Tibial nerve (tissue), 4 donors: ENCODE results near the gene HMCN2. TPM values are rescaled to one million over a fixed set of nuclear protein-coding genes. Genes with fewer than 3 reads are reported as not detected.
"Not testable (repeated sequence)": the region's sequence is repeated elsewhere in the genome, so short reads cannot be mapped to it uniquely, and the experiment has no call there.

Experiments
- DNase-seq, 2 donors: peaks; one replicate each; pipeline ENCODE4 v3.0.0-alpha.2; 2019; ENCODE audit warnings: low spot score in 2 of 2
- H3K27ac ChIP-seq, 4 donors: fragments of 200-600 bp; sonication (generic) in 3 of 4; one replicate each; pipeline ENCODE4 v1.5.1; 2017 to 2019; ENCODE audit warnings: mild to moderate bottlenecking in 1 of 4
- H3K27me3 ChIP-seq, 2 donors: fragments of 200-600 bp; sonication (generic) in 1 of 2; one replicate each; pipeline versions ENCODE4 v1.5.1 to v1.6.0; 2017 to 2019
- H3K36me3 ChIP-seq, 3 donors: fragments of 200-600 bp; sonication (generic); one replicate each; pipeline ENCODE4 v1.5.1; 2018 to 2019
- H3K4me1 ChIP-seq, 4 donors: fragments of 200-600 bp; sonication (generic) in 3 of 4; one replicate each; pipeline ENCODE4 v1.5.1; 2017 to 2019
- H3K4me3 ChIP-seq, 4 donors: fragments of 200-600 bp; sonication (generic) in 3 of 4; one replicate each; pipeline ENCODE4 v1.5.1; 2017 to 2019; ENCODE audit warnings: mild to moderate bottlenecking in 1 of 4, moderate library complexity in 1 of 4
- H3K9me3 ChIP-seq, 4 donors: fragments of 200-600 bp; sonication (generic) in 3 of 4; one replicate each; pipeline ENCODE4 v1.5.1; 2017 to 2019
- CTCF ChIP-seq, 5 experiments: fragments of 200-600 bp in 3 of 5; fragments of 450-650 bp in 2 of 5; sonication (generic) in 3 of 5; IDR thresholded peaks; one replicate each; pipeline ENCODE4 v1.5.1; 2016 to 2019; ENCODE audit warnings: antibody characterized with exemption in 5 of 5, mild to moderate bottlenecking in 3 of 5, moderate library complexity in 2 of 5
- EP300 ChIP-seq, 2 donors: sonication (generic); formaldehyde crosslinking; IDR thresholded peaks; one replicate each; pipeline ENCODE4 v1.6.1; 2017; ENCODE audit warnings: antibody characterized with exemption in 2 of 2, mild to moderate bottlenecking in 1 of 2
- POLR2A ChIP-seq, 2 donors: fragments of 450-650 bp; IDR thresholded peaks; one replicate each; pipeline ENCODE4 v1.6.1; 2017; ENCODE audit warnings: antibody characterized with exemption in 2 of 2, mild to moderate bottlenecking in 2 of 2, moderate library complexity in 2 of 2
- WGBS, 2 donors: methylation state at CpG; one replicate each; pipeline ENCODE4 v1.1.5; 2018; 5-methylcytosine and 5-hydroxymethylcytosine counted together
- total RNA-seq, 4 donors: library from RNA; depleted of rRNA; stranded (reverse); fragments of >200 nt; gene quantifications; one replicate each; pipeline ENCODE4 v1.1.0, GENCODE V29; 2016

HMCN2 gene
- total RNA-seq, 4 donors from 2014 or later = 0.90 to 53.7 (median 20.3) TPM

GRCh38 chr9:130399768-130400167 is 134.2 kb downstream of the HMCN2 start:
- Histone ChIP-seq H3K4me3 (no peak overlapping the region), H3K27me3 (peaks cover 0 to 5% of the 10 kb centered on the region in 2 donors), H3K27ac (no peak overlapping the region), H3K4me1 (no peaks in the 10 kb centered on the region), H3K9me3 (peaks cover 0 to 9% (median 0%) of the 10 kb centered on the region in 4 donors), H3K36me3 (no peaks in the 10 kb centered on the region)
- WGBS, 2 donors = 23 to 47% methylated on average over 8 of the region's 8 CpGs
- no peak for DNase-seq
- no peak for TF ChIP-seq CTCF (IDR thresholded peaks at IDR 0.05)
- no peak for TF ChIP-seq EP300 (IDR thresholded peaks at IDR 0.05)
- no peak for TF ChIP-seq POLR2A (IDR thresholded peaks at IDR 0.05)

GRCh38 chr9:130400870-130401269 is 135.3 kb downstream of the HMCN2 start:
- no peak for DNase-seq
- TF ChIP-seq EP300 (IDR thresholded peaks at IDR 0.05) (no peak), CTCF (IDR thresholded peaks at IDR 0.05) (no peak), POLR2A (IDR thresholded peaks at IDR 0.05) (no peak)
- peaks cover 0 to 5% of the 10 kb centered on the region in 2 donors for H3K27me3 ChIP-seq
- H3K9me3 ChIP-seq = peaks cover 0 to 9% (median 0%) of the 10 kb centered on the region in 4 donors
- 89 to 93% methylated on average over 8 of the region's 8 CpGs for WGBS, 2 donors
- no peak overlapping the region for H3K4me3 ChIP-seq
- no peaks in the 10 kb centered on the region for H3K36me3 ChIP-seq
- H3K27ac ChIP-seq = no peak overlapping the region
- H3K4me1 ChIP-seq = no peaks in the 10 kb centered on the region

- H3K27me3 ChIP-seq, H3K9me3 ChIP-seq, H3K4me1 ChIP-seq, H3K27ac ChIP-seq, H3K36me3 ChIP-seq, H3K4me3 ChIP-seq, DNase-seq: not testable (repeated sequence)
- 86 to 95% methylated on average over 3 of the region's 3 CpGs for WGBS, 2 donors
Measured at GRCh38 chr9:130401742-130402141, 136.2 kb downstream of the HMCN2 start.

GRCh38 chr9:130402243-130402642 is 136.7 kb downstream of the HMCN2 start:
- DNase-seq = no peak
- Histone ChIP-seq H3K9me3 (no peaks in the 10 kb centered on the region), H3K36me3 (no peaks in the 10 kb centered on the region), H3K4me3 (no peak overlapping the region), H3K4me1 (no peaks in the 10 kb centered on the region), H3K27me3 (peaks cover 0 to 5% of the 10 kb centered on the region in 2 donors), H3K27ac (no peak overlapping the region)
- WGBS, 2 donors = 87 to 93% methylated on average over 3 of the region's 3 CpGs
- no peak for TF ChIP-seq EP300 (IDR thresholded peaks at IDR 0.05)
- no peak for TF ChIP-seq CTCF (IDR thresholded peaks at IDR 0.05)
- no peak for TF ChIP-seq POLR2A (IDR thresholded peaks at IDR 0.05)

GRCh38 chr9:130402645-130403440 is 137.3 kb downstream of the HMCN2 start:
- DNase-seq = no peak
- Histone ChIP-seq H3K36me3 (no peaks in the 10 kb centered on the region), H3K27ac (no peak overlapping the region), H3K4me1 (no peaks in the 10 kb centered on the region), H3K4me3 (no peak overlapping the region), H3K27me3 (peaks cover 0 to 5% of the 10 kb centered on the region in 2 donors), H3K9me3 (no peaks in the 10 kb centered on the region)
- TF ChIP-seq POLR2A (IDR thresholded peaks at IDR 0.05) (no peak), CTCF (IDR thresholded peaks at IDR 0.05) (no peak), EP300 (IDR thresholded peaks at IDR 0.05) (no peak)
- WGBS, 2 donors = 86% methylated on average over 20 to 27 of the region's 28 CpGs
